ENCODE results near the gene DNHD1. TPM values are rescaled to one million over a fixed set of nuclear protein-coding genes. Genes with fewer than 3 reads are reported as not detected.

Gene DNHD1
- 1.3 and 1.4 TPM in 2 replicates for total RNA-seq (2014; rRNA removed; shearing (Covaris generic))

DNA sequence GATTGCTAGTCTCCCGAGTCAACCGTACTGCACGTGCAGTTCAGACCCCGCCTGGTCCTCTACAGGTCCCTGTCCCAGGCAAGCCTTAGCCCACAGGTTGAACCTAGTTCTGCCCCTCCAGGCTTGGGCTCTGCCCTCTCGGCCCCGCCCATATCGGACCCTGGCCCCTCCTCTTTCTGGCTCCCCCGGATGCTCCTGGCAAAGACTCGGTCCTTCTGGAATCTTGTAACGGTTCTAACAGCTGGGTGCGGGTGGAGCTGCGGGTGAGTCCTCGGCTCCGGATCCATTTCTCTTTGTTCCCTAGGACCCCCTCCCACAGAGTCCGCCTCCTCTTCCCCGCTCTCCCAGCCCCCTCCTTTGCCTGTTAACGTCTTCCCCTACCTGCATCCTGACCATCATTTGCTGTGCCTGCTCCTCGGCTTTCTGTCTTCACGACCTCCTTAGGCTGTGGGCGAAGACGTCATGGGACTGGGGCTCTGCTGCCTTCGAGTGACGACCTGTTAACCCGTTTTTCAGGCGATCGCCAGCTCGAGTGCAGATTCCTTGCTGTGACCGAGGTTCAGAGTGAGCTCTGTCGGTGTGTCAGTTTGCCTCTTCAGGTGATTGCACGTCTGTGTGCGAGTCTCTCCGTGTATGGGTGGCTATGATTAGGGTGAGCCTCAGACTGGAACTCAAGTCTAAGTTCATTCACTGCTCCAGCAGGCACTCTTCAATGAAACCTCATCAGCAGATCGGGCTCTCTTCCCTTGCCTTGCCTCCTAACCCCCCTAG is at the start of gene DNHD1:
Gene DNHD1, plus strand, starts transcription at position 212 of the 771 bp plus-strand sequence. CDS start 936 bp downstream, outside the sequence.
- no peak for DNase-seq (ENCODE audit: low read depth)

DNA sequence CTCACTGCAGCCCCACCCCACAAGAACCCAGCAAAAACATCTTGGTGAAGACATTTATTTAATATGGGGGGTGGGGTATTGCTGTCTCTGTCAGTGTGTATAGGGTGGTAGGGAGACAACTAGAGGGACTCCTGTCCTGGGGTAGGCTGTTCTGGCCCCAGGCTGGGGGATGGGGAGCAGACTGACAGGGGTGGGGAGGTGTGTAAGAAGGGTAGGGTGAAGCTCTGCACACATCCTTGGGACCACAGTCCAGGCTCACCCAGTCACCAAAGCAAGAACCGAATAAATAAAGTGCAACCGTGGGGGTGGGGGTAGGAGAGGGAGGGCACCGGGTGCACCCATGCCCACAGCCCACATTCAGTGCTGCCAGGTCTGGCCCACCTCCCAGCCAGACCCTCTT is 48.5 kb upstream of the DNHD1 start:
- no peak for DNase-seq (ENCODE audit: low read depth)

GRCh38 chr11:6452219-6452618 is 44.9 kb upstream of the DNHD1 start:
- DNase-seq (ENCODE audit: low read depth) = no peak

DNA sequence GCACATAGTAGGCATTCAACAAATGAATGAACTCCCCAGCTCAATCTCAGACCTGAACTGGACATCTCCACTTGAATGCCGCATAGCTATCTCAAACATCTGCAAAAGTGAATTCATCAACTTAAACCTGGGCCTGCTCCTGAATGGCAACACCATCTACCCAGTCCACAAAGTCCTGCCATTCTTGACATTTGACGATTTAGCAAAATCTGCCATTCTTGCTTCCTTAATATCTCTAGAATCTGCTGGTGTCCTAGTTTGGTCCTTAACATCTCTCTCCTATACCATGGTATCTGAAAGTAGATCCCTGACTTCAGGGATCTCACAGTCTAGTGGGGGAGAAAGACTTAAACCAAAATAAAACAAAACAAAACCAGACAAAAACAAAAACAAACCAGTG is 43.9 kb upstream of the DNHD1 start:
- DNase-seq (ENCODE audit: low read depth) = no peak

GRCh38 chr11:6455070-6455469 is 42.0 kb upstream of the DNHD1 start:
- DNase-seq (ENCODE audit: low read depth) = no peak

GRCh38 chr11:6456361-6457073 is 40.6 kb upstream of the DNHD1 start:
- no peak for DNase-seq (ENCODE audit: low read depth)

- no peak for DNase-seq (ENCODE audit: low read depth)
Measured at GRCh38 chr11:6457581-6458320, 39.3 kb upstream of the DNHD1 start.

- no peak for DNase-seq (ENCODE audit: low read depth)
Measured at GRCh38 chr11:6458352-6459098, 38.6 kb upstream of the DNHD1 start.

- DNase-seq (ENCODE audit: low read depth) = no peak
Measured at GRCh38 chr11:6459099-6459450, 38.0 kb upstream of the DNHD1 start.

DNA sequence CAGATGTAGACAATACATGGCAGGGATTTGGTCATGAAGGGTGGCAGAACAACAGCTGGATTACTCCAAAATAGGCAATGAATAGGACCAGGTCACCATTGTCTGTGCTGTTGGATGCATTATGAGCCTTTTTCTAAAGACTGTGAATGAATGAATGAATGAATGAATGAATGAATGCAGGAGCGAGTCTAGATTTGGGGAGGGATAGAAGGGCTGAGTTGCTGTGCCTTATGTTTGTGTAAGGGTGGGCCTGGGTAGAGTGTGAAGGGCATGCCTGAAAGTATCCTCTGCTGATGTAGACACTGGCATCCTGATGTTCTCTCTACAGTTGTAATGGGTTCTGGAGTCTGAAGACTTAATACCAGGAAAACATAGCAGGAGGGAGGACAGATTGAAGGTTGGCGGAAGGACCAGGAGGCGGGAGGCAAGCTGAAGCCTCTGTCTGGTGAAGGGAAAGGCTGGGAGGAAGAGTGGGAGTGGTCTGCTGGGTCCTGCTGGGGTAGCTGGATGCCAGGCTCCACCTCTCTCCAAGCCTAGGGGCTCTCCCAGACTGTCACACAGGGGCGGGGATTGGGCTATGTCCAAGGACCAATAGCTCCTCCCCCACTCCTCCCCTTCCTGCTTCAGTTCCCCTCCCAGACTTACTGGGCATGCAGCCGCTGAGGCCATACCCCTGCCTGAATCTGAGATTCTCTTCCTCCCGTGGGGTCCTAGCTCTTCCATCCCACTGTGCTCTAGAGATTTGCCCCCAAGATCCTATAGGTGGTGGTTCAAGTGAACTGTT is 28.2 kb upstream of the DNHD1 start:
- DNase-seq (ENCODE audit: low read depth) = peak; percentile 18

- DNase-seq (ENCODE audit: low read depth) = no peak
Measured at GRCh38 chr11:6469599-6469998, 27.5 kb upstream of the DNHD1 start.

- DNase-seq (ENCODE audit: low read depth) = no peak
Measured at GRCh38 chr11:6472934-6473333, 24.1 kb upstream of the DNHD1 start.

DNA sequence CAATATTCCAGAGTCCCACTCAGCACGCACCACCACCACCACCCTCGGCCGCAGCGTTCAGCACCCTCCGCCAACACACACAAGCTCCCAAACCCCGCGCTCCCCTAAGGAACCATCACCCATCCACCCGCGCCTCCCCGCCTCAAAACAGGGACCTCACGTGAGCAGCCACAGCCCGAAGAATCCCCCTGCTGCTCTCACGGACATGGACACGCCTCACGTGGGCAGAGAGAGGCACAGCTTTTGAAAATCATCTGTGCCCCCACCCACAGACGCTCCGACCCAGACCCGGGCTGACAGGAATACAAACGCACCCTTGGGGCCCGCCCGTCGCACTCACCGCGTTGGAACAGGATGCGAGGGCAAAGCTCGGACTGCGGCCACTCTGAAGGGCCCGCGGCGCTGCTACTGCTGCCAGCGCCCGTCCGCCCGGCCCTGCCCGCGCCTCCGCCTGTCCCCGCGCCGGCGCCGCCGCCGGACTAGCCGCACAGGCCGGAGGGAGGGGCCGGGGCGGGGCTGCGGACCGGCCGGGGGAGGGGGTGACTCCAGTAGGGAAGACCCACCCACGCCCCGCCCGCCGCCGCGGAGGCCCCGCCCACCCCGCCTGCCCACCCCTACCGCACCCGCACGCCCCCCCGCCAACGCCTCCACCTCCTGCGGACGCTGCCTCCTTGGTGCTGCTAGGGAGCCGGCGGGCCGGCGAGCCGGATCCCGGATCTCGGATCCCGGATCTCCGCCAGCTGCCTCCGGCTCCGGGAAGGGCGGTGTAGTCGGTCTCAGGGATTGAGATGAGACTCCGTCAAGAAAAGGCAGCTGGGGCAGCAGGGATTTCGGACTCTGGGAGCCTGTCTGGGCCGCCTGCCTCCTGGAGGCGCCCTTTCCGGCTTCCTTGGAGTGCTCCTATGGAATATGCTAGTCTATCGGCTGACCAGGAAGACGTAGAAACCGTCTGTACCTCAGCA is 23.3 kb upstream of the DNHD1 start, which contains the start of gene TRIM3:
Gene TRIM3, minus strand, starts transcription at position 491 of the 962 bp plus-strand sequence. CDS start 8,246 bp downstream, outside the sequence.
- peak; percentile 83 for DNase-seq (ENCODE audit: low read depth)

DNA sequence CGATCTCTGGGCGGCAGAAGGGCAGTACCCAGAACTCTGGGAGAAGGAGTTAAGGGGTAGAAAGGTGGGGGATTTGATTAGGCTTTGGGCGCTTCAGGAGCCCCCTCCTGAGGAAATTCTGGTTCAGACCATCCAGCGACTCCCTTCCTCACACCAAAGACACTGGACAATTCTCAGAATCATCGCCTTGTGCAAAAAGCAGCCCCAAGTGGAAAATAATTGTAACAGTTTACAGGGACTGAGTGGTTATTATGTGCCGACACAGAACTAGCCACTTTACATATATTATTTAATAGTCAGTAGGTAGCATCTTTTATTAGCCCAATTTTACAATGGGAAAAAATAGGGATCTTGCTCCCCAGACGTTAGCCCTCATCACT is 22.7 kb upstream of the DNHD1 start:
- DNase-seq (ENCODE audit: low read depth) = no peak

DNA sequence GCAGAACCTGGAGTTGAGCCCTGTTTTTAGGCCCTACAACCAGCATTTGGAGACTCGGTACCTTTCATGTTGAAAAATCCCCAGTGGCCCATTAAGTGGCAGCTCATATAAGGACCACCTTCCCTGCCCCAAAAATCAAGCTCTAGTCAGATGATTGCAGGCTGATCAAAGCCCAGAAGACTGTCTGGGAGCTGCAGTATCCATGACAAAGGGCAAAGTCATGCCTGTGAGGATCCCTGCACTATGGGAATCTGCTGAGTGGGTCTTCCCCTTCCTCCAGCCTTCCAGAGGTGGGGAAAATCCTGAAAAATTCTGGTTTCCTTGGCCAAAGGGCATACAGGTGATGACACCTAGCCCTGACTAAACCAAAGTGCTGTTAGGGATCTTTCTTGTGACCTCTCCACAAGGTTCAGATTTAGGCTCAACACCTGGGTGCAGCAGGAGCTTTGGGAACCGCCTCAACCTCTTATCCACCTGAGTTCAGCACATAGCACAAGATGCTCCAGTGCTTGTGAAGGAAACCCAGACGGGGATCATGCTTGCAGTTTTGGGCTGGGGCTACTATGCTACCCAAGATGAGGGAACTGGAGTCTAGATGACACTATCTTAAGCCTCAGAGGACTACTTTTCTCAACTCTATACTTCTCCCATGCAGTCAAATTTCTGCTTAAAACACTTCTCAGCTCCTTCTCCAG is 22.1 kb upstream of the DNHD1 start:
- peak; percentile 11 for DNase-seq (ENCODE audit: low read depth)

DNA sequence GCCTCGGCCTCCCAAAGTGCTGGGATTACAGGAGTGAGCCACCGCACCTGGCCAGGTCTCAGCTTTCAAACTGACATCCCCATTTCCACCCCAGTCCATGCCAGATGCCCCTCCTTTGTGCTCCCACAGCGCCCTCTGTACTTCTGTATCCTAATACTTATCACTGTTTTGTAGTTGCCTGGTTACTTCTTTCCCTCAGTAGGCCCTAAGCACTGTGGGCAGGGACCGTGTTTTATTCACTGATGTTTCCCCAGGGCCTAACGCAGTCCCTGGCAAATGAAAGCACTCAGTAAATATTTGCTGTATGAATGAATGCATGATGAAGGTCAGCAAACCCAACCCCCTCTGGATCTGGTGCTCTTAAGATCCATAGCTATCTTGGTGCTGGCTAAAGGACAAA is 21.1 kb upstream of the DNHD1 start:
- DNase-seq (ENCODE audit: low read depth) = peak; percentile 37

DNA sequence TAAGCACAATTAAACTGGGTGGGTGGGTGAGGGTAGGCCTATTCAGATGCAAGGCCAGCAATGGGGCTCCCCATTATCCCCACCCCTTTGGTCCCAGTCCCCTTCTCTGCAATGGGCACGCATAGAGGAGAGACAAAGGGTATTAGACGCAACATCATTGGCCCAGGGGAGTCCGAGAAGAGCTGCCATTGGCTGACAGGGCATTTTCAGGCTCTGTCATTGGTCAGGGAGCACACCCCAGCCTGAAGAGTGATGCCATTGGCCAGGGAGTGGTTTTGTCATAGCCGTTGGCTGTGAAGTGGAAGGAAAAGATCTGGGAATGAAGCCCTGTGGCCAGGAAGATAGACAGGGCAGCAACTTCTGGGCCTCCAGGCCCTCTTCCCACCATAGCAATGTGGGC is 20.5 kb upstream of the DNHD1 start:
- peak; percentile 13 for DNase-seq (ENCODE audit: low read depth)

DNA sequence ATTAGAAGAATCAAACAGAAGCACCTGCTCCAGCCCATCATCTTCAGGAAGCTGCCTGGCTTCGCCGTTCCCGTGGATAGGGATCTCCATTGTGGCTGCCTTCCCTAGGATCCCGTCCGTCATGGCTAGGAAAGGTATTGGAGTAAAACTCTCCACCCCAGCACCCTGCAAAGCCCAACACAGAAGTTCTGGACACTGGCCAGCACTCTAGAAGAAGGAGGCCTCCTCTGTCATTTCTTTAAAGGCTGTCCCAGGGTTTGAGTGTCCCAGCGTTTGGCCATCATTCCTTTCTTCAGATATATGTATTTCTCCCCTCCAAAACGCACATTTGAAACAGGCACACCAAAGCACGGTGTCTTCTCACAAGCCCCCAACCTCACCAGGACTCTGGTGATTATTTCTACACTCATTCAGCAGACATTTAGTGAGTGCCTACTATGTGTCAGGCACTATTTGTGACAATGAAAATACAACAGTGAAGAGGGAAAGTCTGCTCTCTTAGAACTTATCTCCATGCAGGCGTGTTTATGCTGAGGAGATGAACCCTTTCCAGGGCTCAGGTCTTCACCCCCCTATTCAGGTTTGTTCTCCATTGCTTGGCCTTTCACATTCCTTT is 16.7 kb upstream of the DNHD1 start:
- DNase-seq (ENCODE audit: low read depth) = no peak

All from M059J (cell line).